ENCODE data around the gene CELF6. TPM values are rescaled to one million over a fixed set of nuclear protein-coding genes. Genes with fewer than 3 reads are reported as not detected.

Gene CELF6
- total and polyA plus RNA-seq, 2 donors: 0.99 to 17.7 TPM

DNA sequence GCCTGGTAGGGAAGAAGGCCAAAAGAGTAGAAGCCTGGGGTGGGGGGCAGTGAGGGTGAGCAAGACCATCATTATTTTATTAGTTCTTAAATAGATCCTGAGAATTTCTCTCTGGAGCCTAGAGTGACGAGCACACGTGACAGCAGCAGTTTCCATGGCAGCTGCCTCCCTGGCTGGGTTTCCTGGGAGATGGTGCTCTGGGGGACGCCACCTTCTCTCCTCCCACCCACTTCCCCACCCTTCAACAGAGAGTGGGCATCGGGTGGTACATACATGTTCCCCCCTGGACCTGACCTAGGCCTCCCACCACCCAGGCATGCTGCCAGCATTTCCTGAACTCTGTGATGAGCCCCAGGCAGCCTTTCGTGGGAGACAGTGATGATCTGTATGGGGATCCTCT, 12.9 kb downstream of the CELF6 start:
- 85% methylated on average over 5 of the region's 5 CpGs for WGBS
- H3K9me3 ChIP-seq (ENCODE audit: control insufficient read depth in 2 of 2, insufficient read depth in 1 of 2, low read length in 1 of 2): no peaks in the 10 kb centered on the region

DNA sequence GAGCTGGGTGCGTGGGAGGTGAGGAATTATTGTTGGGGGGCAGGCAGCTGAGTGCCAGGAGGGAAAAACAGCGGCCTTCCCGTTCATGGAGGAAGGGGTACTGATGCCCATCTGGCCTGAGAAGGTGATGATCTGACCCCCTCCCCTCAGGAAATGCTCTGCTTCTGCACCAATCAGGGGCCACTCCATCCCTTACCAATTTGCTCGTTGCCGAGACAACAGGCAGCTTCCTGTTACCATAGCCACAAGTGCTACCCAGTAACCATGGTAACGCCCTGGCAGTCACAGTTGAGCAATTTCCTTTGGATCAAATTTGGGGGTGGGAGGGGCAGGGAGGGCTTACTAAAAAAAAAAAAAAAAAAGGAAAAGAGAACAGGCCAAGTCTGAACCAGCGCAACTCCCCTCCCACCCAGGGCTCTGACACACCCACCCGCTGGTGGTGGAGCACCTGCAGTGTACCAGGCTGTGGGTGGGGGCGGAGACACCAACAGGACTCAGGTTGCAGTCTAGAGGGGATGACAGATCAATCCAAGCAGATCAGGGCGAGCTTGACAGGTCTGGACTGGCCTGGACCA, 13.7 kb downstream of the CELF6 start:
- WGBS: 67% methylated on average over 10 of the region's 10 CpGs

More for the DNA sequence above, 12.9 kb downstream of the CELF6 start:
- no peak overlapping the region for H3K4me3 ChIP-seq (ENCODE audit: low read length in 2 of 2)
- no peaks in the 10 kb centered on the region for H3K4me1 ChIP-seq (ENCODE audit: control insufficient read depth in 2 of 2, insufficient read depth in 2 of 2, low read length in 2 of 2)
- H3K27ac ChIP-seq (ENCODE audit: low read depth in 1 of 2, low read length in 1 of 2): no peak overlapping the region
- no peaks in the 10 kb centered on the region for H3K36me3 ChIP-seq (ENCODE audit: control insufficient read depth in 2 of 2, insufficient read depth in 2 of 2, low read length in 1 of 2)
- H3K27me3 ChIP-seq (ENCODE audit: control insufficient read depth in 2 of 2, insufficient read depth in 1 of 2, low read length in 1 of 2): no peaks in the 10 kb centered on the region
- DNase-seq (ENCODE audit: low read depth in 6 of 9, low spot score in 9 of 9): no peak

DNA sequence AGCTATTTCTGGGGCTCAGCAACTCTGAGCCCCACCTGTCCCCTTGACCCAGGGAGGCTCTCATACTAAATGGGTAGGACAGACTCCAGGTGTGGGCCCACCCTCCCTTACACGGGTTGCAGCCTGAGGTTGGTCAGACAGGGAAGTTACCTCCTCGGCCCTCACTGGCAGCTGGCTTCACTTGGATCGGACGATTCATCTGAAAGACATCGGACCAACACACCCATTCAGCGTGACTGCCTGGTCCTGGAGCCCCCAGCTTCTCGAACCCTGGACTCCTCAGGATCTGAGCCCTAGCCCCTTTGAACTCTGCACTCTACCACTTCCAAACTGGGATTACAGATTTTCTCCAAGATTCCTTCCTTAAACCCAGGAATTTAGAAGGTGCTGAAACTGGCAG, 15.4 kb downstream of the CELF6 start:
- WGBS: 96% methylated on average over 7 of the region's 7 CpGs
- H3K4me1 ChIP-seq (ENCODE audit: control insufficient read depth in 2 of 2, insufficient read depth in 2 of 2, low read length in 2 of 2): no peaks in the 10 kb centered on the region
- DNase-seq (ENCODE audit: low read depth in 6 of 9, low spot score in 9 of 9): no peak
- no peak overlapping the region for H3K4me3 ChIP-seq (ENCODE audit: low read length in 2 of 2)
- H3K36me3 ChIP-seq (ENCODE audit: control insufficient read depth in 2 of 2, insufficient read depth in 2 of 2, low read length in 1 of 2): no peaks in the 10 kb centered on the region
- H3K9me3 ChIP-seq (ENCODE audit: control insufficient read depth in 2 of 2, insufficient read depth in 1 of 2, low read length in 1 of 2): no peaks in the 10 kb centered on the region
- no peaks in the 10 kb centered on the region for H3K27me3 ChIP-seq (ENCODE audit: control insufficient read depth in 2 of 2, insufficient read depth in 1 of 2, low read length in 1 of 2)
- H3K27ac ChIP-seq (ENCODE audit: low read depth in 1 of 2, low read length in 1 of 2): no peak overlapping the region

More for the DNA sequence above, 13.7 kb downstream of the CELF6 start:
- DNase-seq (ENCODE audit: low read depth in 6 of 9, low spot score in 9 of 9): peak in 8 of 9 donors; percentile 23 to 73 (median 38)
- H3K4me3 ChIP-seq (ENCODE audit: low read length in 2 of 2): no peak overlapping the region
- H3K27ac ChIP-seq (ENCODE audit: low read depth in 1 of 2, low read length in 1 of 2): no peak overlapping the region
- no peaks in the 10 kb centered on the region for H3K27me3 ChIP-seq (ENCODE audit: control insufficient read depth in 2 of 2, insufficient read depth in 1 of 2, low read length in 1 of 2)
- H3K4me1 ChIP-seq (ENCODE audit: control insufficient read depth in 2 of 2, insufficient read depth in 2 of 2, low read length in 2 of 2): no peaks in the 10 kb centered on the region
- no peaks in the 10 kb centered on the region for H3K36me3 ChIP-seq (ENCODE audit: control insufficient read depth in 2 of 2, insufficient read depth in 2 of 2, low read length in 1 of 2)
- no peaks in the 10 kb centered on the region for H3K9me3 ChIP-seq (ENCODE audit: control insufficient read depth in 2 of 2, insufficient read depth in 1 of 2, low read length in 1 of 2)

DNA sequence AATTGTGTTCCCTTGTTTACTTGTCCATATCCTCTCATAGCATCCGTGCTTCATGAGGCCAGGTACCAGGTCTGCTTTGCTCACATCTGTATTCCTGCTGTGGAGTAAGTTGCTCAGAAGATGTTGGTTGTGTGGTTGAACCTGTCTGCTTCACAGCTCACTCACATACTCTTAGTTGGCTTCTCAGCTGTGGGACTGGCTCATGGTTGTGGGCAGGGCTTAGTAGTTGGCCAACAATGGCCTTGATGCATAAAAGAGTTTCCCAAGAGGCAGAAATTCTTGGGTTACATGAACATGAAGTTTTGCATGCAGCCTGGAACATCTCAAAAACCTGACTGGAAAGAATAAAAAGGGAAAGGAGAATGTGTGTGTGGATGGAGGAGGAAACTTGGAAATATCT, 17.0 kb downstream of the CELF6 start:
- Histone ChIP-seq H3K27me3 (ENCODE audit: control insufficient read depth in 2 of 2, insufficient read depth in 1 of 2, low read length in 1 of 2) (no peaks in the 10 kb centered on the region), H3K4me1 (ENCODE audit: control insufficient read depth in 2 of 2, insufficient read depth in 2 of 2, low read length in 2 of 2) (no peaks in the 10 kb centered on the region), H3K36me3 (ENCODE audit: control insufficient read depth in 2 of 2, insufficient read depth in 2 of 2, low read length in 1 of 2) (no peaks in the 10 kb centered on the region), H3K27ac (ENCODE audit: low read depth in 1 of 2, low read length in 1 of 2) (no peak overlapping the region), H3K4me3 (ENCODE audit: low read length in 2 of 2) (no peak overlapping the region), H3K9me3 (ENCODE audit: control insufficient read depth in 2 of 2, insufficient read depth in 1 of 2, low read length in 1 of 2) (no peaks in the 10 kb centered on the region)
- DNase-seq (ENCODE audit: low read depth in 6 of 9, low spot score in 9 of 9): no peak
- WGBS: 91% methylated on average over 1 of the region's 1 CpG

DNA sequence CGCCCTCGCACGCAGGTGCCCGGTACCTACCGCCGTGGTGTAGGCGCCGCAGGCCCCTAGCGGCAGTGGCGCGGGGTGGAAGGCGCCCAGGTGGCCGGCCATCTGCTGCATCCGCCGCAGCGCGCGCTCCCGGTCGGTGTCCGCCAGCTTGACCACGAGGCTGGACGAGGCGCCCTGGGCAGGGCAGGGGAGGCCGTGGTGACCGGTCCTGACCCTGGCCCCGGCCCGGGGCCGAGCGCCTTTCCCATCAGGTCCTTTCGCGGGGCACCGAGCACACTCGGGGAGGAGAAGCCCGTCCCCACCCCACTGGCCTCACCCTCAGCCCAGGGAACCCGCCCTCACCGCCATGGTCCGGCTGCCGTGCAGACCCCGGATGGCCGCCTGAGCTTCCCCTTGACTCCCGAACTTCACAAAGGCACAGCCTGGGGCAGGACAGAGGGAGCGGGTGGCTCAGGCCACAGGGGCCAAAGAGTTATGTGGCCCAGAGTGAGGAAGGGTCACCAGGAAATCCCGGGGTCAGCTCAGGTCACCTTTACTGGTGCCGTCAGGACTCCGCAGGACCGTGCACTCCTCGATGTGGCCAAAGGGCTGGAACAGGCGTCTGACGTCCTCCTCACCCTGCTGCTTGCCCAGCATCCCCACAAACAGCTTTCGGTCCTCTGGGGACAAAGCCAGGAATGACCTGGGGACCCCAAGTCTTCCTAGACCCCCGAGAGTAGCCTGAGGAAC, 30.2 kb downstream of the CELF6 start:
- H3K4me3 ChIP-seq (ENCODE audit: low read length in 2 of 2): no peak overlapping the region
- no peaks in the 10 kb centered on the region for H3K4me1 ChIP-seq (ENCODE audit: control insufficient read depth in 2 of 2, insufficient read depth in 2 of 2, low read length in 2 of 2)
- DNase-seq (ENCODE audit: low read depth in 6 of 9, low spot score in 9 of 9): no peak
- H3K36me3 ChIP-seq (ENCODE audit: control insufficient read depth in 2 of 2, insufficient read depth in 2 of 2, low read length in 1 of 2): no peaks in the 10 kb centered on the region
- H3K27me3 ChIP-seq (ENCODE audit: control insufficient read depth in 2 of 2, insufficient read depth in 1 of 2, low read length in 1 of 2): no peaks in the 10 kb centered on the region
- no peaks in the 10 kb centered on the region for H3K9me3 ChIP-seq (ENCODE audit: control insufficient read depth in 2 of 2, insufficient read depth in 1 of 2, low read length in 1 of 2)
- WGBS: 97% methylated on average over 52 of the region's 52 CpGs
- no peak overlapping the region for H3K27ac ChIP-seq (ENCODE audit: low read depth in 1 of 2, low read length in 1 of 2)

DNA sequence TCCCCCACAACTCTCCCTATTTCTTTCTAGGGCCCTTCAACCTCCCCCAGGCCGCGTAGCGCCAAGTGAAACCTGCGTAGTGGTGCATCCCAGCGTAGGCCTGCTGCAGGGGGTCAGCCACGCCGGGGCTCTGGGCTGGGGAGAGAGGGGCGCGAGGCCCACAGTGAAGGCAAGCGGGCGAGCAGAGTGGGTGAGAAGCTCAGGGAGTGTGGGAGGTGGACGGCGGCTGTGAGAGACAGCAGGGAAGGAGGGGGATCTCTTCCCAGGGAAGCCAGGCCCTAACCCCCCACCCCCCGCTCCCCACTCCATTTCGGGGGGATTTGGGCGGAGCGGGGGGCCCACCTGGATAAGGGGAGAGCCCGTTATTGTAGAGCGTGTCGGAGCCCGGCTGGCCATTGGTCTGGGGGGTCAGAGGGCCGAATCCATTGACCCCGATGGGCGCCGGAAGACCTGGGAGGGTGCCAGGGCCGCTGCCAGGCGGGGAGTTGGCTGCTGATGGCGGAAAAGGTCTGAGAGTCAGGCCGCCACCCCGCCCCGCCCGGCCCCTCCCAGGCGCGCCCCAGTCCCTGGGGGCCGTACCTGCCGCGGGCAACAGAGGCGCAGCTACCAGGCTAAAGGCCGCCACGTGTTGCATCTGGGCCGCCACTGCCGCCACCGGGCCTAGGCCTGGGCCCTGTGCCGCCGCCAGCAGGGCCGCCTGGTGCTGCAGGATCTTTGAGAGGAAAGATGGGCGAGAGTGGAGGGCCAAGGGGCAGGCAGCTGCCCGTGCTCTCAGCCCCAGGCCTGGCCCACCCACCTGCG, 31.0 kb downstream of the CELF6 start:
- Histone ChIP-seq H3K27ac (ENCODE audit: low read depth in 1 of 2, low read length in 1 of 2) (no peak overlapping the region), H3K4me1 (ENCODE audit: control insufficient read depth in 2 of 2, insufficient read depth in 2 of 2, low read length in 2 of 2) (no peaks in the 10 kb centered on the region), H3K4me3 (ENCODE audit: low read length in 2 of 2) (no peak overlapping the region), H3K27me3 (ENCODE audit: control insufficient read depth in 2 of 2, insufficient read depth in 1 of 2, low read length in 1 of 2) (no peaks in the 10 kb centered on the region), H3K36me3 (ENCODE audit: control insufficient read depth in 2 of 2, insufficient read depth in 2 of 2, low read length in 1 of 2) (no peaks in the 10 kb centered on the region), H3K9me3 (ENCODE audit: control insufficient read depth in 2 of 2, insufficient read depth in 1 of 2, low read length in 1 of 2) (no peaks in the 10 kb centered on the region)
- DNase-seq (ENCODE audit: low read depth in 6 of 9, low spot score in 9 of 9): no peak
- 97% methylated on average over 49 of the region's 49 CpGs for WGBS

DNA sequence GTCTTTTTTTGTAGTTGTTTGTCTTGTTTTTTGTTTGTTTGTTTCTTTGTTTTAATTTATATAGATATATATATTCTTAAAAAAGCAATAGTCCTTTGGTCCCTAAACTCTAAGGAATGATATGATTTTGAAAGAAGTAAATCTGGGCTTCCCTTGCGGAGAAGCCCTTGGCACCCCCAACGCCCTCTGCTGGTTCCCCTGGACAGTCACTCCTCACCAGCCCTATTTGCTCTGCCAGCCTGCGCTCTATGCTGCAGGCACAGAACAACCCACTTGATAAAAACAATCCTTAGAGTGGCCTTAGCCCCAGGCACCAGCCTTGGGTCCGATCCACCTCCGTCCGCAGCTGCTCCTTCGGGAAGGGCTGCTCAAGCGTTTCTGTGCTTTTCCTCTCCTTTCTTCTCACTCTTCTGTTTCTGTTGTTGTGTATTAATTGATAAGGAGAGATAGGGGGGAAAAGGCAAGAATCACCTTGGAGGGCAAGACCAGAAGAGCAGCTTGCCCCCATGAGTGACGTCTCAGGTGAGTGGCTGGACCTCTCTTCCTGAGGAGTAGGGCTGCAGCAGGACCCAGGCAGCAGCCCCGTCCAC, 33.9 kb downstream of the CELF6 start:
- peak in 3 of 9 donors; percentile 20 to 48 (median 37) for DNase-seq (ENCODE audit: low read depth in 6 of 9, low spot score in 9 of 9)

DNA sequence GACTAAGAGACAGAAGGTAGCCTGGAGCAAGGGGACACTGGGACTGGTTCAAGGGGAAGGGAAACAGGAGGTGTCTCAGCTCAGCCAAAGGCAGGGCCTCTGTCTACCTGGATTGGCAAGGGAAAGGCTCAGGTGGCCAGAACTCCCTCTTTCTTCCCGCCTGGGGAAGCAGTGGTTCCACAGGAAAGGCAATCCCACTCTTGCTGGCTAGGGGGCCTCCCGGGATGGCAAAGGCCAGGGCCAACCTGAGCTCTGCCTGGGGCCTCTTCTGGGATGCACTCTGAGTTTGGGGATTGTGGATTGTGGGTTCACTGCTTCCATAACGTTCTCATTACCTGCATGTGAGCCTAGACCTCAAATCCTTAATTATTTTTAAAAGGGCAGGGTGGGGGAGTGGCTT, 34.6 kb downstream of the CELF6 start:
- Histone ChIP-seq H3K4me1 (ENCODE audit: control insufficient read depth in 2 of 2, insufficient read depth in 2 of 2, low read length in 2 of 2) (no peaks in the 10 kb centered on the region), H3K9me3 (ENCODE audit: control insufficient read depth in 2 of 2, insufficient read depth in 1 of 2, low read length in 1 of 2) (no peaks in the 10 kb centered on the region), H3K36me3 (ENCODE audit: control insufficient read depth in 2 of 2, insufficient read depth in 2 of 2, low read length in 1 of 2) (no peaks in the 10 kb centered on the region), H3K4me3 (ENCODE audit: low read length in 2 of 2) (no peak overlapping the region), H3K27me3 (ENCODE audit: control insufficient read depth in 2 of 2, insufficient read depth in 1 of 2, low read length in 1 of 2) (no peaks in the 10 kb centered on the region), H3K27ac (ENCODE audit: low read depth in 1 of 2, low read length in 1 of 2) (no peak overlapping the region)
- no peak for DNase-seq (ENCODE audit: low read depth in 6 of 9, low spot score in 9 of 9)
- WGBS: 79% methylated on average over 3 of the region's 3 CpGs

More for the DNA sequence above, 33.9 kb downstream of the CELF6 start:
- H3K27me3 ChIP-seq (ENCODE audit: control insufficient read depth in 2 of 2, insufficient read depth in 1 of 2, low read length in 1 of 2): no peaks in the 10 kb centered on the region
- no peaks in the 10 kb centered on the region for H3K4me1 ChIP-seq (ENCODE audit: control insufficient read depth in 2 of 2, insufficient read depth in 2 of 2, low read length in 2 of 2)
- H3K36me3 ChIP-seq (ENCODE audit: control insufficient read depth in 2 of 2, insufficient read depth in 2 of 2, low read length in 1 of 2): no peaks in the 10 kb centered on the region
- no peak overlapping the region for H3K27ac ChIP-seq (ENCODE audit: low read depth in 1 of 2, low read length in 1 of 2)
- 76% methylated on average over 10 of the region's 10 CpGs for WGBS
- no peak overlapping the region for H3K4me3 ChIP-seq (ENCODE audit: low read length in 2 of 2)
- no peaks in the 10 kb centered on the region for H3K9me3 ChIP-seq (ENCODE audit: control insufficient read depth in 2 of 2, insufficient read depth in 1 of 2, low read length in 1 of 2)

DNA sequence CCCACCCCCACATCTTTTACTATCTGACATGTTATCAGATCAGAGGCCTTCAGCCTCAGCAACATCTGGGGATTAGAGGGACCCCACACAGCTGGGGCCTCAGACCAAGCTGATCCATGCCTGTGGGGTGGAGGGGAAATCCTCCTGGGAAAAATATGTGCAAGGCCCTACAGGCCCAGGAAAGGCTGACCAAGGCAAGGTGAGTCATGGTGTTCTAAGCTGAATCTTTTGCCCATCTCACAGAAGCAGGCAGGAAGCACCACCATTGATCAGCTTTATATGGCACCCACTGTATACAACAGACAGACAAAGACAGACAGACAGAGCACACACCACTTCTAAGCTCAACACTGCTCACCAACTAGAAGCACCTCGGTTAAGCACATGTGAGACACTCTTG, 35.2 kb downstream of the CELF6 start:
- H3K36me3 ChIP-seq (ENCODE audit: control insufficient read depth in 2 of 2, insufficient read depth in 2 of 2, low read length in 1 of 2): no peaks in the 10 kb centered on the region
- no peak overlapping the region for H3K4me3 ChIP-seq (ENCODE audit: low read length in 2 of 2)
- no peak overlapping the region for H3K27ac ChIP-seq (ENCODE audit: low read depth in 1 of 2, low read length in 1 of 2)
- no peaks in the 10 kb centered on the region for H3K9me3 ChIP-seq (ENCODE audit: control insufficient read depth in 2 of 2, insufficient read depth in 1 of 2, low read length in 1 of 2)
- no peaks in the 10 kb centered on the region for H3K27me3 ChIP-seq (ENCODE audit: control insufficient read depth in 2 of 2, insufficient read depth in 1 of 2, low read length in 1 of 2)
- no peaks in the 10 kb centered on the region for H3K4me1 ChIP-seq (ENCODE audit: control insufficient read depth in 2 of 2, insufficient read depth in 2 of 2, low read length in 2 of 2)
- 92% methylated on average over 1 of the region's 1 CpG for WGBS
- no peak for DNase-seq (ENCODE audit: low read depth in 6 of 9, low spot score in 9 of 9)
